Nucleus accumbens (tissue), 56 donors: ENCODE results near the gene CYP2F1.
"Not testable (repeated sequence)": the region's sequence is repeated elsewhere in the genome, so short reads cannot be mapped to it uniquely, and the experiment has no call there.

Experiments
- DNase-seq, 56 donors: peaks; one replicate each; lab custom pipeline; 2025; lab: John Stamatoyannopoulos, UW

CYP2F1 gene

GRCh38 chr19:41114132-41114531, at the start of gene CYP2F1:
TSS of gene CYP2F1 (plus strand) at chr19:41114432. CDS start at chr19:41116189, 1,757 bp downstream.
- no peak for DNase-seq

- DNase-seq: no peak
Observed at GRCh38 chr19:41064974-41065569, 49.2 kb upstream of the CYP2F1 start.

- no peak for DNase-seq
Observed at GRCh38 chr19:41076286-41076685, 37.9 kb upstream of the CYP2F1 start.

- DNase-seq: no peak
Observed at GRCh38 chr19:41083516-41083915, 30.7 kb upstream of the CYP2F1 start.

- no peak for DNase-seq
Observed at GRCh38 chr19:41085748-41086415, 28.4 kb upstream of the CYP2F1 start.

- no peak for DNase-seq
Observed at GRCh38 chr19:41088151-41088550, 26.1 kb upstream of the CYP2F1 start, which contains the start of gene CYP2A13. TSS of gene CYP2A13 (plus strand) at chr19:41088451. CDS start at chr19:41088472, 21 bp downstream.

GRCh38 chr19:41089959-41090358, 24.3 kb upstream of the CYP2F1 start:
- no peak for DNase-seq

- DNase-seq: no peak
Observed at GRCh38 chr19:41095703-41096102, 18.5 kb upstream of the CYP2F1 start.

- no peak for DNase-seq
Observed at GRCh38 chr19:41096353-41096752, 17.9 kb upstream of the CYP2F1 start.

GRCh38 chr19:41097302-41097701, 16.9 kb upstream of the CYP2F1 start:
- no peak for DNase-seq

GRCh38 chr19:41098762-41099161, 15.5 kb upstream of the CYP2F1 start:
- DNase-seq: no peak

GRCh38 chr19:41102210-41102609, 12.0 kb upstream of the CYP2F1 start:
- DNase-seq: not testable (repeated sequence)

GRCh38 chr19:41106177-41106576, 8.1 kb upstream of the CYP2F1 start:
- no peak for DNase-seq

GRCh38 chr19:41111296-41111695, 2.9 kb upstream of the CYP2F1 start:
- DNase-seq: no peak

- DNase-seq: no peak
Observed at GRCh38 chr19:41111750-41112295, 2.4 kb upstream of the CYP2F1 start.

- no peak for DNase-seq
Observed at GRCh38 chr19:41112728-41113290, 1.4 kb upstream of the CYP2F1 start.

- no peak for DNase-seq
Observed at GRCh38 chr19:41116261-41116660, 2.0 kb downstream of the CYP2F1 start.

GRCh38 chr19:41120929-41121911, 7.0 kb downstream of the CYP2F1 start:
- not testable (repeated sequence) for DNase-seq

- DNase-seq: not testable (repeated sequence)
Observed at GRCh38 chr19:41122846-41123245, 8.6 kb downstream of the CYP2F1 start.

GRCh38 chr19:41123716-41124294, 9.6 kb downstream of the CYP2F1 start:
- DNase-seq: no peak
